Peyer's patch (tissue), 4 donors: ENCODE data around the gene CALCB.

ENCODE experiments used
- POLR2A ChIP-seq, 2 donors: fragments of 450-650 bp; IDR thresholded peaks; one replicate each; pipeline ENCODE4 v1.5.1; 2017; ENCODE audit warnings: antibody characterized with exemption in 2 of 2, mild to moderate bottlenecking in 2 of 2, moderate library complexity in 2 of 2
- TF ChIP-seq, protein P1 (sequence below), 6 experiments: fragments of 450-650 bp in 4 of 6; fragments of 200-600 bp in 2 of 6; sonication (generic) in 1 of 6; IDR thresholded peaks; one replicate each; pipeline ENCODE4 v1.5.1; 2017 to 2019; ENCODE audit warnings: antibody characterized with exemption in 6 of 6, mild to moderate bottlenecking in 3 of 6, moderate library complexity in 1 of 6

GRCh38 chr11:15095736-15096228, 22.4 kb downstream of the CALCB start:
- TF ChIP-seq, protein P1, sequence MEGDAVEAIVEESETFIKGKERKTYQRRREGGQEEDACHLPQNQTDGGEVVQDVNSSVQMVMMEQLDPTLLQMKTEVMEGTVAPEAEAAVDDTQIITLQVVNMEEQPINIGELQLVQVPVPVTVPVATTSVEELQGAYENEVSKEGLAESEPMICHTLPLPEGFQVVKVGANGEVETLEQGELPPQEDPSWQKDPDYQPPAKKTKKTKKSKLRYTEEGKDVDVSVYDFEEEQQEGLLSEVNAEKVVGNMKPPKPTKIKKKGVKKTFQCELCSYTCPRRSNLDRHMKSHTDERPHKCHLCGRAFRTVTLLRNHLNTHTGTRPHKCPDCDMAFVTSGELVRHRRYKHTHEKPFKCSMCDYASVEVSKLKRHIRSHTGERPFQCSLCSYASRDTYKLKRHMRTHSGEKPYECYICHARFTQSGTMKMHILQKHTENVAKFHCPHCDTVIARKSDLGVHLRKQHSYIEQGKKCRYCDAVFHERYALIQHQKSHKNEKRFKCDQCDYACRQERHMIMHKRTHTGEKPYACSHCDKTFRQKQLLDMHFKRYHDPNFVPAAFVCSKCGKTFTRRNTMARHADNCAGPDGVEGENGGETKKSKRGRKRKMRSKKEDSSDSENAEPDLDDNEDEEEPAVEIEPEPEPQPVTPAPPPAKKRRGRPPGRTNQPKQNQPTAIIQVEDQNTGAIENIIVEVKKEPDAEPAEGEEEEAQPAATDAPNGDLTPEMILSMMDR (IDR thresholded peaks at IDR 0.05) = no peak
- no peak for TF ChIP-seq POLR2A (IDR thresholded peaks at IDR 0.05)
